T-helper 1 cell treated with Interleukin-12 subunit alpha and Interleukin-12 subunit beta and Interleukin-4 antibody, amounts not matched to agents 30 μg/mL and 1 μg/mL, for 36 hours (primary cell): ENCODE data around the gene IL36A.
A peak's percentile ranks its signal among the peaks of the same experiment; 100 is the strongest.

ENCODE experiments used
- H3K27ac Mint-ChIP-seq: one replicate; pipeline ENCODE4 v1.8.0; 2021; ENCODE audit warnings: mild to moderate bottlenecking, mixed read lengths
- H3K27me3 Mint-ChIP-seq: one replicate; pipeline ENCODE4 v1.8.0; 2021; ENCODE audit warnings: low read depth, mixed read lengths
- H3K36me3 Mint-ChIP-seq: one replicate; pipeline ENCODE4 v1.8.0; 2021; ENCODE audit warnings: low read depth, mixed read lengths
- H3K4me1 Mint-ChIP-seq: one replicate; pipeline ENCODE4 v1.8.0; 2021; ENCODE audit warnings: low read depth, mixed read lengths
- H3K4me3 Mint-ChIP-seq: one replicate; pipeline ENCODE4 v1.8.0; 2021; ENCODE audit warnings: mild to moderate bottlenecking, moderate library complexity, mixed read lengths
- H3K9me3 Mint-ChIP-seq: one replicate; pipeline ENCODE4 v1.8.0; 2021; ENCODE audit warnings: mixed read lengths

The IL36A gene

GRCh38 chr2:112989611-112990010 is 15.6 kb upstream of the IL36A start:
- Mint-ChIP-seq H3K4me1 (peaks cover 18% of the 10 kb centered on the region), H3K9me3 (peaks cover 42% of the 10 kb centered on the region), H3K4me3 (no peak overlapping the region), H3K36me3 (peaks cover 17% of the 10 kb centered on the region), H3K27me3 (peaks cover 15% of the 10 kb centered on the region), H3K27ac (no peak overlapping the region)

- H3K36me3 Mint-ChIP-seq: peaks cover 19% of the 10 kb centered on the region
- H3K4me3 Mint-ChIP-seq: no peak overlapping the region
- H3K27ac Mint-ChIP-seq: no peak overlapping the region
- peaks cover 30% of the 10 kb centered on the region for H3K4me1 Mint-ChIP-seq
- peaks cover 44% of the 10 kb centered on the region for H3K9me3 Mint-ChIP-seq
- H3K27me3 Mint-ChIP-seq: peaks cover 15% of the 10 kb centered on the region
These were observed 11.4 kb upstream of the IL36A start for GRCh38 chr2:112993831-112994230.

DNA sequence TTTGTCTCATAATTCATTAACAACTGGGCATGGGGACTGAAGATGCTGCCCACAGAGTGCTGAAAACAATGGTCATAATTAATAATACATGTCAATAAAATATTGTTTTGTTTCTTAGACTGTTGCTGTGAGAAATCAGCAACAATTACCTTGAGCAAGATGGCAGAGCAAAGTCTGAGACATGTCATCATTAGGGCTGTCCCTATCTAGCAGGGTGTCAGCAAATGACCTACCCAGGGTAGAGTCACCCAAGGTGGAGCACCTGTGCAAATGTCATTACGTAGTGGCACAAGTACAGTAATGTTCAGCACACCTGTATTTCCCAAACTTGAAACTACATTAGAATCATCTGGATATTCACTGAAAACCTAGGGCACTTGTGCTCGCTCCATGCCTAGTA is 10.6 kb upstream of the IL36A start:
- Mint-ChIP-seq H3K36me3 (peaks cover 25% of the 10 kb centered on the region), H3K27ac (no peak overlapping the region), H3K9me3 (peaks cover 46% of the 10 kb centered on the region), H3K27me3 (peaks cover 15% of the 10 kb centered on the region), H3K4me1 (peaks cover 30% of the 10 kb centered on the region), H3K4me3 (no peak overlapping the region)

- Mint-ChIP-seq H3K4me1 (peaks cover 30% of the 10 kb centered on the region), H3K27me3 (peaks cover 14% of the 10 kb centered on the region), H3K9me3 (peaks cover 46% of the 10 kb centered on the region), H3K36me3 (peaks cover 29% of the 10 kb centered on the region), H3K4me3 (peak overlapping the region; percentile 70), H3K27ac (peak overlapping the region; percentile 89)
These were observed 9.8 kb upstream of the IL36A start for GRCh38 chr2:112995346-112995920.

- peaks cover 37% of the 10 kb centered on the region for H3K36me3 Mint-ChIP-seq
- peak overlapping the region; percentile 52 for H3K4me3 Mint-ChIP-seq
- H3K27ac Mint-ChIP-seq: peak overlapping the region; percentile 86
- peaks cover 46% of the 10 kb centered on the region for H3K9me3 Mint-ChIP-seq
- peaks cover 30% of the 10 kb centered on the region for H3K4me1 Mint-ChIP-seq
- H3K27me3 Mint-ChIP-seq: peaks cover 14% of the 10 kb centered on the region
These were observed 8.6 kb upstream of the IL36A start for GRCh38 chr2:112996635-112997034.

GRCh38 chr2:112997151-112997550 is 8.1 kb upstream of the IL36A start:
- Mint-ChIP-seq H3K9me3 (peaks cover 46% of the 10 kb centered on the region), H3K4me3 (no peak overlapping the region), H3K4me1 (peaks cover 30% of the 10 kb centered on the region), H3K27me3 (peaks cover 11% of the 10 kb centered on the region), H3K27ac (peak overlapping the region; percentile 86), H3K36me3 (peaks cover 34% of the 10 kb centered on the region)

GRCh38 chr2:113000436-113000835 is 4.8 kb upstream of the IL36A start:
- peaks cover 24% of the 10 kb centered on the region for H3K36me3 Mint-ChIP-seq
- peaks cover 4% of the 10 kb centered on the region for H3K27me3 Mint-ChIP-seq

DNA sequence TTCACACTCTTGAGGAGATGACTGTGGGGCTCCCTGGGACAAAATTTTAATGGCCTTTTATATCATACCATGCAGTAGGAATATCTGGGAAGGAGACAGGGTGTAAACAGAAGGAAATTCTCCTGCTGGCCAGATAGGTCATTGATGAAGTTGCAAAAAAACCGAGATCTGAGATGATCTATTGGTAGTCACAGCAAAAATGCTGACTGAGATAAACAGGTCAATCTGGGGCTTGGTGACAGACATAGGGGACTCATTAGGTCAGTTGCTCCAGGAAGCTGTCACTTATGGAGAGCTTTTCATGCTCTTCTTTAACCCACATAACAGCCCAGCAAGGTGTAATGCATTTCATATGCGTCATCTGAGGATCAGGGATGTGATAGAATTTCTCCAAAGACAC is 2.6 kb upstream of the IL36A start:
- Mint-ChIP-seq H3K36me3 (peaks cover 22% of the 10 kb centered on the region), H3K4me1 (peaks cover under 1% of the 10 kb centered on the region), H3K27me3 (peaks cover 4% of the 10 kb centered on the region), H3K27ac (no peak overlapping the region), H3K4me3 (no peak overlapping the region), H3K9me3 (peaks cover 39% of the 10 kb centered on the region)

More at GRCh38 chr2:113000436-113000835, 4.8 kb upstream of the IL36A start:
- Mint-ChIP-seq H3K4me1 (peaks cover 20% of the 10 kb centered on the region), H3K9me3 (peaks cover 39% of the 10 kb centered on the region), H3K4me3 (no peak overlapping the region), H3K27ac (no peak overlapping the region)

DNA sequence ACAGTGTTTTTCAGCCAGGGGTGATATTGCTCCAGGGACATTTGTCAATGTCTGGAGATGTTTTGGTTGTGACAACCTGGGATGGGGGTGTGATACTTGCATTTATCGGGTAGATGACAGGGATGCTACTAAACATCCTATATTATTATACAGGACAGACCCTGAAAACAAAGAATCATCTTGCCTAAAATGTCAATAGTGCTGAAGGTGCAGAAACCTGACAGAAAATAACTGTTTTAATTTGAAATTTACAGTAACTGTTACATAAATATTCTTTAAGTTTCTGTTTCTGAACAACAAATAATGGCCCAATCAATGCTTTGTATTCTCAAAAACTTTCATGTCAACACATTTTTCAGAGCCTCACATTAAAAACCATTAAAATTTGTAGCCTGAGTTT is 2.0 kb downstream of the IL36A start:
- Mint-ChIP-seq H3K9me3 (no peaks in the 10 kb centered on the region), H3K4me1 (peaks cover 8% of the 10 kb centered on the region), H3K27me3 (peaks cover 7% of the 10 kb centered on the region), H3K36me3 (no peaks in the 10 kb centered on the region), H3K27ac (no peak overlapping the region), H3K4me3 (no peak overlapping the region)

- Mint-ChIP-seq H3K36me3 (no peaks in the 10 kb centered on the region), H3K27ac (no peak overlapping the region), H3K4me1 (peaks cover 8% of the 10 kb centered on the region), H3K4me3 (no peak overlapping the region), H3K9me3 (no peaks in the 10 kb centered on the region), H3K27me3 (peaks cover 15% of the 10 kb centered on the region)
These were observed 4.4 kb downstream of the IL36A start for GRCh38 chr2:113009622-113010021.

DNA sequence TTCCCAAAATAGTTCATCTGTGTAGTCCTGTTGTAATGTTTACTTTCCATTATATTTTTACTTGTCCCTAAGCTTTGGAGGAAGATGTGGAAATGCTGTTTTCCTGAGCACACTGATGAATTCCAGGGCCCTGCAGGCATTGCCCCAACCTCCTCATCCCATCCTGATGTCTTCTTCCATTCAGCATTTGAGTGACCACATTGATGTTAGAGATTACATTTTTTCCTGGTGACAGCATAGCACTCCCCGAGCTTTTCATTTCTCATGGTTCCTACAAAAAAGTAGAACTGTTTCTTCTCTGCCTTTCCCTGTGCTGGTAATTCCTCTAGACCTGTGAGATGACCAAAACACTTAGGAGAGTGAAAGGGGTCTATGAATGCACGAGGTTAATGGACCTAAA is 4.8 kb downstream of the IL36A start:
- Mint-ChIP-seq H3K27ac (no peak overlapping the region), H3K4me3 (no peak overlapping the region), H3K9me3 (no peaks in the 10 kb centered on the region), H3K27me3 (peaks cover 18% of the 10 kb centered on the region), H3K4me1 (peaks cover 8% of the 10 kb centered on the region), H3K36me3 (no peaks in the 10 kb centered on the region)

GRCh38 chr2:113011108-113011507 is 5.8 kb downstream of the IL36A start:
- peaks cover 10% of the 10 kb centered on the region for H3K4me1 Mint-ChIP-seq
- no peaks in the 10 kb centered on the region for H3K36me3 Mint-ChIP-seq
- no peaks in the 10 kb centered on the region for H3K9me3 Mint-ChIP-seq
- H3K27me3 Mint-ChIP-seq: peaks cover 18% of the 10 kb centered on the region
- no peak overlapping the region for H3K4me3 Mint-ChIP-seq
- H3K27ac Mint-ChIP-seq: no peak overlapping the region

GRCh38 chr2:113012436-113013335 is 7.4 kb downstream of the IL36A start:
- Mint-ChIP-seq H3K4me3 (no peak overlapping the region), H3K4me1 (peaks cover 10% of the 10 kb centered on the region), H3K36me3 (no peaks in the 10 kb centered on the region), H3K9me3 (peaks cover 7% of the 10 kb centered on the region), H3K27ac (no peak overlapping the region), H3K27me3 (peaks cover 26% of the 10 kb centered on the region)

DNA sequence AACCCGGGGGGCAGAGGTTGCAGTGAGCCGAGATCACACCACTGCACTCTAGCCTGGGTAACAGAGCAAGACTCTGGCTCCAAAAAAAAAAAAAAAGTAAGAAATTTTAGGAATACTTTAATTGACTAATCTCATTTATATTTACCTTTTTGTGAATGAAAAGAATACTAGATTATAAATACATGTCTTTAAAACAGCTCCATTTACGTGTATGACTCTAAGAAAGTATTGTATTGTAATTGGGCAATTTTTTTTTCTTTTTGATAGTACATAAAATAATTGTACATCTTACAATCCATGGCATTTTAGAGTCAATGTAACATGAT is 8.0 kb downstream of the IL36A start:
- Mint-ChIP-seq H3K4me3 (no peak overlapping the region), H3K36me3 (no peaks in the 10 kb centered on the region), H3K27me3 (peaks cover 32% of the 10 kb centered on the region), H3K27ac (no peak overlapping the region), H3K9me3 (peaks cover 11% of the 10 kb centered on the region), H3K4me1 (peaks cover 10% of the 10 kb centered on the region)

DNA sequence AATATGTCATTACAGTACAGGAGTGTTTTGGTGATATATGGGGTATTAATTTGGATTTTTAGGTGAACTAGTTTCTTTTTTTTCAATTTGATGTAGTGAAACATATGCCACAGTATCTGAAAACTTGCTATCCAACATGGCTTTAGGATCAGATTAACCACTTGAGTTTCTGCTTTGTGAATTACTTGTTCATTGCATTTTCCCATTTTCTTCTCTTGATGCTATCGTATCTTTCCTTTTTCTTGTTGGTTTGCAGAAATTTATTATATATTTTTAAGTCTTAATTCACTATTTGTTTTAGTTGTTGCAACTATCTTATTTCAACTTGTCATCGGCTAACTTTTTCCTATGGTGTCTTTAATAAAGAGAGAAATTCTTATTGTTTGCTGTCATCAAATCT is 8.8 kb downstream of the IL36A start:
- Mint-ChIP-seq H3K4me1 (peaks cover 10% of the 10 kb centered on the region), H3K9me3 (peaks cover 19% of the 10 kb centered on the region), H3K27ac (no peak overlapping the region), H3K4me3 (no peak overlapping the region), H3K36me3 (peaks cover 4% of the 10 kb centered on the region), H3K27me3 (peaks cover 39% of the 10 kb centered on the region)
